Panc1 (cell line): ENCODE data around the gene OBP2A. TPM values are rescaled to one million over a fixed set of nuclear protein-coding genes. Genes with fewer than 3 reads are reported as not detected.

Source experiments
- ATAC-seq: fragments of 200-7000 bp; cut with Tn5 transposase; 2 replicates; pipeline ENCODE4 v1.9.1; 2020; ENCODE audit warnings: mild to moderate bottlenecking, moderate library complexity
- BruUV-seq: library from RNA; stranded (reverse); fragments of 400-500 nt; replicated peaks from 2 replicates; lab custom pipeline; 2021; lab: Mats Ljungman, UMichigan
- CTCF ChIA-PET: fragments of 300-600 bp; sonication (Branson Sonifier 250); formaldehyde crosslinking; loops from one replicate; lab custom pipeline; 2022; ENCODE audit warnings: antibody characterized with exemption; lab: Charles Lee
- POLR2A ChIA-PET: fragments of 300-600 bp; sonication (Branson Sonifier 250); formaldehyde crosslinking; loops from one replicate; lab custom pipeline; 2022; ENCODE audit warnings: antibody characterized with exemption; lab: Charles Lee
- DNase-seq: peaks from one replicate; pipeline ENCODE4 v3.0.0-alpha.2; 2010; ENCODE audit warnings: low read depth, low spot score
- H3K27ac ChIP-seq: 2 replicates; pipeline ENCODE4 v1.5.1; 2011; ENCODE audit warnings: mild to moderate bottlenecking, low read length, inconsistent platforms
- H3K27me3 ChIP-seq: fragments of 200-500 bp; sonication (Bioruptor generic); 2 replicates; pipeline ENCODE4 v1.6.0; 2014; ENCODE audit warnings: low read length, inconsistent platforms; ENCODE audit not compliant: control insufficient read depth, insufficient read depth
- H3K36me3 ChIP-seq: fragments of 200-500 bp; sonication (Bioruptor generic); 2 replicates; pipeline ENCODE4 v1.5.1; 2014; ENCODE audit warnings: inconsistent platforms, mild to moderate bottlenecking, low read length, moderate library complexity; ENCODE audit not compliant: control insufficient read depth, insufficient read depth
- H3K4me1 ChIP-seq: 2 replicates; pipeline ENCODE4 v1.5.1; 2011; ENCODE audit warnings: inconsistent platforms, mild to moderate bottlenecking, low read length, moderate library complexity; ENCODE audit not compliant: control insufficient read depth, insufficient read depth
- H3K4me3 ChIP-seq, 2 experiments: 2 replicates each; pipeline ENCODE4 v1.5.1; 2011 to 2012; ENCODE audit warnings: low read depth in 2 of 2, low read length in 2 of 2, mild to moderate bottlenecking in 2 of 2, inconsistent platforms in 1 of 2, moderate library complexity in 1 of 2
- H3K9me3 ChIP-seq: fragments of 200-500 bp; sonication (Bioruptor generic); 2 replicates; pipeline ENCODE4 v1.5.1; 2014; ENCODE audit warnings: low read depth, mild to moderate bottlenecking, inconsistent platforms, low read length, moderate library complexity; ENCODE audit not compliant: control insufficient read depth, insufficient read depth
- CTCF ChIP-seq: fragments of 450-650 bp; IDR thresholded peaks from 2 replicates; pipeline ENCODE4 v1.5.1; 2017; ENCODE audit warnings: mild to moderate bottlenecking
- POLR2AphosphoS5 ChIP-seq: IDR thresholded peaks from 2 replicates; pipeline ENCODE4 v1.6.1; 2012; ENCODE audit warnings: mild to moderate bottlenecking, low read depth, low read length, moderate library complexity
- REST ChIP-seq, 2 experiments: IDR thresholded peaks; 2 replicates each; pipeline ENCODE4 v1.6.1; 2011 to 2012; ENCODE audit warnings: low read depth in 2 of 2, control low read depth in 1 of 2, low read length in 1 of 2, mild to moderate bottlenecking in 1 of 2, moderate library complexity in 1 of 2; ENCODE audit not compliant: insufficient read depth in 1 of 2
- SIN3A ChIP-seq: IDR thresholded peaks from 2 replicates; pipeline ENCODE4 v1.6.1; 2012; ENCODE audit warnings: low read depth, mild to moderate bottlenecking, low read length, moderate library complexity, borderline replicate concordance; ENCODE audit not compliant: insufficient read depth
- TCF7L2 ChIP-seq: IDR thresholded peaks from 2 replicates; pipeline ENCODE4 v1.6.1; 2011; ENCODE audit warnings: mild to moderate bottlenecking, low read depth, low read length, inconsistent platforms
- in situ Hi-C: cut with HindIII; loops from 2 replicates; pipeline ENCODE4 v1.10.0; 2016; ENCODE audit warnings: low sequenced_read_pairs, low pct_unique_long_range_greater_than_20kb
- intact Hi-C: fragments of 100-400 bp; cut with micrococcal nuclease; formaldehyde crosslinking; loops from one replicate; pipeline ENCODE4 v1.10.0; 2022; ENCODE audit not compliant: unreplicated experiment
- total RNA-seq: library from RNA; stranded (reverse); gene quantifications from one replicate; pipeline ENCODE4 v1.2.1, GENCODE V29; 2021; ENCODE audit not compliant: unreplicated experiment

Gene OBP2A
- total RNA-seq, 1 experiment from 2014 or later, result not detected

GRCh38 chr9:135503371-135504261 is 42.3 kb upstream of the OBP2A start:
- DNase-seq, result no peak
- H3K4me3 ChIP-seq, result no peak overlapping the region
- ChIA-PET POLR2A (no interaction called here), CTCF (no interaction called here)
- intact Hi-C loops (no loop called here), in situ Hi-C loops (no loop called here)
- BruUV-seq, result no TSS peak
- no peak overlapping the region for H3K27ac ChIP-seq
- H3K4me1 ChIP-seq, result peaks cover 4% of the 10 kb centered on the region
- ATAC-seq, result no peak
- H3K36me3 ChIP-seq, result peaks cover 4% of the 10 kb centered on the region; the same call in 1 of the 2 replicates
- H3K9me3 ChIP-seq, result no peaks in the 10 kb centered on the region
- no peaks in the 10 kb centered on the region for H3K27me3 ChIP-seq
- no peak for TF ChIP-seq REST (IDR thresholded peaks at IDR 0.05; ENCODE audit: insufficient read depth in 1 of 2, low read depth in 2 of 2, low read length in 1 of 2)
- no peak for TF ChIP-seq TCF7L2
- TF ChIP-seq CTCF, result no peak
- no peak for TF ChIP-seq SIN3A
- no peak for TF ChIP-seq POLR2AphosphoS5

- no peaks in the 10 kb centered on the region for H3K27me3 ChIP-seq
- ATAC-seq, result peak; percentile 59
- BruUV-seq, result no TSS peak
- H3K36me3 ChIP-seq, result peaks cover 4% of the 10 kb centered on the region; the same call in 1 of the 2 replicates
- in situ Hi-C loops (no loop called here), intact Hi-C loops (no loop called here)
- CTCF ChIA-PET, result no interaction called here
- H3K4me3 ChIP-seq, result no peak overlapping the region
- H3K27ac ChIP-seq, result no peak overlapping the region
- DNase-seq, result no peak
- no peak for TF ChIP-seq TCF7L2
- no peak for TF ChIP-seq REST (IDR thresholded peaks at IDR 0.05; ENCODE audit: insufficient read depth in 1 of 2, low read depth in 2 of 2, low read length in 1 of 2)
- TF ChIP-seq CTCF, result peak; percentile 86
- TF ChIP-seq SIN3A, result no peak
- no peak for TF ChIP-seq POLR2AphosphoS5
- POLR2A ChIA-PET, result interaction anchor here (0.7 kb wide), 1 partner anchor 34 kb away, joined by 3 read pairs; no protein-coding TSS in a partner anchor
- peaks cover 4% of the 10 kb centered on the region for H3K4me1 ChIP-seq
- H3K9me3 ChIP-seq, result no peaks in the 10 kb centered on the region
These were observed 41.4 kb upstream of the OBP2A start for GRCh38 chr9:135504262-135505243.
